Measurements from ENCODE around the gene GALM.
"Not testable (repeated sequence)": the region's sequence is repeated elsewhere in the genome, so short reads cannot be mapped to it uniquely, and the experiment has no call there.

The GALM gene

DNA sequence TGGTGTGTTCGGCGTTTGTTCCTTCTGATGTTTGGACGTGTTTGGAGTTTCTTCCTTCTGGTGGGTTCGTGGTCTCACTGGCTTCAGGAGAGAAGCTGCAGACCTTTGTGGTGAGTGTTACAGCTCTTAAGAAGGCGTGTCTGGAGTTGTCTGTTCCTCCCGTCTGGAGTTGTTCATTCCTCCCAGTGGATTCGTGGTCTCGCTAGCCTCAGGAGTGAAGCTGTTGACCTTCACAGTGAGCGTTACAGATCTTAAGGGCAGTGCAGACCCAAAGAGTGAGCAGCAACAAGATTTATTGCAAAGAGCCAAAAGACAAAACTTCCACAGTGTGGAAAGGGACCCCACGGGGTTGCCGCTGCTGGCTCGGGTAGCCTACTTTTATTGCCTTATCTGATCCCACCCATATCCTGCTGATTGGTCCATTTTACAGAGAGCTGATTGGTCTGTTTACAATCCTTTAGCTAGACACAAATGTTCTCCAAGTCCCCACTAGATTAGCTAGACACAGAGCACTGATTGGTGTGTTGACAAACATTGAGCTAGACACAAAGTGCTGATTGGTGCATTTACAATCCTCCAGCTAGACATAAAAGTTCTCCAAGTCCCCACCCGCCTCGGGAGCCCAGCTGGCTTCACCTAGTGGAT lies 23.4 kb upstream of the GALM start:
- Mint-ChIP-seq H3K4me1 (peaks cover 23% of the 10 kb centered on the region), H3K27ac (peak overlapping the region in 1 of 2 donors; percentile 95)
- not testable (repeated sequence) for ATAC-seq, H3K4me3 Mint-ChIP-seq, H3K9me3 Mint-ChIP-seq, DNase-seq, H3K27me3 Mint-ChIP-seq

DNA sequence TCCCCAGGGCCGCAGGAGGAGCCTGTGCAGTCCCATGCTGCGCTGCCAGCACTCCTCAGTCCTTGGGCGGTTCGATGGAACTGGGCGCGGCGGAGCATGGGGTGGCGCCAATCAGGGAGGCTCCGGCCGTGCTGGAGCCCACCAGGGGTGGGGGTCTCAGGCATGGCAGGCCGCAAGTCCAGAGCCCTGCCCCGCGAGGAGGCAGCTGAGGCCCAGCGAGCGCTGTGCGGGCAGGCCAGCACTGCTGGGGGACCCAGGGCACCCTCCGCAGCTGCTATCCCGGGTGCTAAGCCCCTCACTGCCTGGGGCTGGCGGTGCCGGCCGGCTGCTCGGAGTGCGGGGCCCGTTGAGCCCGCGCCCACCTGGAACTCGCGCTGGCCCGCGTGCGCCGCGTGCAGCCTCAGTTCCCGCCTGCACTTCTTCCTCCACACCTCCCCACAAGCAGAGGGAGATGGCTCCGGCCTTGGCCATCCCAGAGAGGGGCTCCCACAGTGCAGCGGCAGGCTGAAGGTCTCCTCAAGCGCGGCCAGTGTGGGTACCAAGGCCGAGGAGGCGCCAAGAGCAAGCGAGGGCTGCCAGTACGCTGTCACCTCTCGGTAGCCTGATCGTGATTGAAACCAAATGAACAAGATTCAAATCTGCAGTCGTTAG lies 22.8 kb upstream of the GALM start:
- no peaks in the 10 kb centered on the region for H3K27me3 Mint-ChIP-seq
- peak; percentile 59 for ATAC-seq
- H3K27ac Mint-ChIP-seq = no peak overlapping the region
- no peak overlapping the region for H3K4me3 Mint-ChIP-seq
- H3K9me3 Mint-ChIP-seq = peaks cover 0 to 4% of the 10 kb centered on the region in 2 donors
- peaks cover 27% of the 10 kb centered on the region for H3K4me1 Mint-ChIP-seq
- no peak for DNase-seq

DNA sequence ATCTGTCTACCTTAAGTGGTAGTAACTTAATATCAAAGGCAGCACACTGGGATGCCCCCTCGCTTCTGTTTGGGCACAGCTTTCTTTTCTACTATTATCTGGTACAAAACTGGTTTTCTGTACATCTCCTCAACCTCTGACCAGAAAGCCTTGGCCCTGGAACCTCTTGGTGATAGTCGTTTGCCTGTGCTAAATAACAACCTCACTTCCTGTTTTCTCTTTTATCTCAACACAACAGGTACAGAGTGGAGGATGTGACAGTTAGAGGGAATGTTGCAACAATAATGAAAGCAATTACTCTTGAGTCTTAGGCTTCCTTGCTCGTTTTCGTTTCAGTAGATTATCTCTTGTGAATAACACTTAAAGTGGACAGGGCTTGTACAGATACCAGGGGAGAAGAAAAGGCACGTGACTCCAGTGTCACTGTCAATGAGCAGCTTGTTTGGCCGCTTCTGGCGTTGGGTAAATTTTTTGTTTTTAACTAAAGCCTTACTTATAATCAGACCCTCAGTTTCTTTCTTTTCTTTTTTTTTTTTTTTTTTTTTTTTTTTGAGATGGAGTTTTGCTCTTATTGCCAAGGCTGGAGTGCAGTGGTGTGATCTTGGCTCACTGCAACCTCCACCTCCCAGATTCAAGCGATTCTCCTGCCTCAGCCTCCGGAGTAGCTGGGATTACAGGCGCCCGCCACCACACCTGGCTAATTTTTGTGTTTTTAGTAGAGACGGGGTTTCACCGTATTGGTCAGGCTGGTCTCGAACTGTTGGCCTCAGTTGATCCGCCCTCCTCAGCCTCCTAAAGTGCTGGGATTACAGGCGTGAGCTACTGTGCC lies 22.0 kb upstream of the GALM start:
- peaks cover 26% of the 10 kb centered on the region for H3K4me1 Mint-ChIP-seq
- peak overlapping the region in 1 of 2 donors; percentile 44 for H3K4me3 Mint-ChIP-seq
- DNase-seq, H3K27me3 Mint-ChIP-seq: not testable (repeated sequence)
- peak; percentile 85 for ATAC-seq
- peaks cover 0 to 12% of the 10 kb centered on the region in 2 donors for H3K9me3 Mint-ChIP-seq
- H3K27ac Mint-ChIP-seq = peak overlapping the region; percentile 14 to 80

DNA sequence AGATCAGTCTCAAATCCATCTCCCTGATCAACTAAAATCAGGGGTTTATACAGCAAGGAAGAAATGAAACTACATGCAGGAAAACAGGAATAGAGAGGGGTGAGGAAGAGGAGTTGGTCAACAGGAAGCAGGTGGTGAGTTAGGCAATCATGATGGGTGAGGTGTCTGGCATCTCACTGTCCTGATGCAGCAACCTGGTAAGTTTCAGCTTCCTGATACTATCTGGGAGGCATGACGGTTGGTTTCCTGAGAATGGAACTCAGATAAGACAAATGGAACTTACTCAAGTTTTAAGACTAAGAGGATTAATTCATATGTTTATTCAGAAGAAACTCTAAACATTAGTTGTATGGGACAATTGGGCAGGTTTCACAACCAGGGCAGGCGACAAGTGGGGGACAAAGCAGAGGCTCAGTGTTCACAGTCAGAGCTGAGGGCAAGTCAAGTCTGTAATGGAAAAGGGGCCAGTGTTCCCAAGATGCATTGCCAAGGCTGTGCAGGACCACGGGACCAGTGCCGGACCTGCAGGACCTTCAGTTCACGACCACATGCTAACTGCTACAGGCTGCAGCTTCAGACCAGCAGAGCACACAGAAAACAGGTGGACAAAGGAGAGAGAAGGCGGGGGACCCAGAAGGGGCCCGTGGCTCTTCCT lies 17.7 kb upstream of the GALM start:
- Mint-ChIP-seq H3K27me3 (no peaks in the 10 kb centered on the region), H3K4me3 (no peak overlapping the region), H3K9me3 (peaks cover 0 to 14% of the 10 kb centered on the region in 2 donors), H3K27ac (peak overlapping the region in 1 of 2 donors; percentile 90), H3K4me1 (peaks cover 51% of the 10 kb centered on the region)
- ATAC-seq = no peak
- DNase-seq = no peak

DNA sequence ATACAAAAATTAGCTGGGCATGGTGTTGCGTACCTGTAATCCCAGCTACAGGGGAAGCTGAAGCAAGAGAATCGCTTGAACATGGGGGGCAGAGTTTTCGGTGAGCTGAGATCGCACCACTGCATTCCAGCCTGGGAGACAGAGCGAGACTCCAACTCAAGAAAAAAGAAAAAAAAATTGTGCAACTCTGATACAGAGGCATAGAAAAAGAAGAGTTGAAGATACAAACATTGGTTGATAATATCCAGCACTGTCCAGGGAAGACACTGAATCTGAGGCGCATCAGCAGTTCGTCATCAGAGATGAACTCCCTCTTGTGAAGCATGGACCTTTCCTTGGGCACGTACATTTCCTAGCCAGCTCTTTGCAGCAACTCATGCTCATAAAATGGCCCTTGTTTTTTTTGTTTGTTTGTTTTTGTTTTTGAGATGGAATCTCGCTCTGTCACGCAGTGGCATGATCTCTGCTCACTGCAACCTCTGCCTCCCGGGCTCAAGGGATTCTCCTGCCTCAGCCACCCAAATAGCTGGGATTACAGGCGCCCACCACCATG lies 16.7 kb upstream of the GALM start:
- ATAC-seq = no peak
- H3K4me1 Mint-ChIP-seq = peaks cover 53% of the 10 kb centered on the region
- no peak for DNase-seq
- no peak overlapping the region for H3K4me3 Mint-ChIP-seq
- H3K27ac Mint-ChIP-seq = no peak overlapping the region
- no peaks in the 10 kb centered on the region for H3K27me3 Mint-ChIP-seq
- peaks cover 0 to 14% of the 10 kb centered on the region in 2 donors for H3K9me3 Mint-ChIP-seq

DNA sequence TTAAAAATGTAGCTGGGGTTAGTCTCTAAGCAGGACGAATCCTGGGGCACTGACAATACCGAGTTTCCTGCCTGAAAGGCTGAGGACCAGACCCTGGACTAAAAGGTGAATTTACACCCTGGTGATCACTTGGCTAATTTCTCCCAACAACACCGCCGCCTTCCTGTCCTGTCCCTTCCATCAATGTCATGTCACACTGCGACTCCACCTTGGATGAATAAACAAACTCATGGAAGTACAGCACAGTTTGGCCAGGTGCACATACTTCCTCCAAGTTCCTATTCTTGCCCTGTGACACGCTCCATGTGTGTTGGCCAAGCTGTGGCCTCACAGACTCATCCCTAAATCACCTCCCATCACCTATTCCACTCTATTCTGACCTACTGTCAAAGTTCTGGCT lies 15.9 kb upstream of the GALM start:
- Mint-ChIP-seq H3K4me1 (peaks cover 55% of the 10 kb centered on the region), H3K9me3 (peaks cover 0 to 14% of the 10 kb centered on the region in 2 donors), H3K4me3 (no peak overlapping the region), H3K27me3 (no peaks in the 10 kb centered on the region), H3K27ac (peak overlapping the region in 1 of 2 donors; percentile 68)
- ATAC-seq (no peak), DNase-seq (no peak)

DNA sequence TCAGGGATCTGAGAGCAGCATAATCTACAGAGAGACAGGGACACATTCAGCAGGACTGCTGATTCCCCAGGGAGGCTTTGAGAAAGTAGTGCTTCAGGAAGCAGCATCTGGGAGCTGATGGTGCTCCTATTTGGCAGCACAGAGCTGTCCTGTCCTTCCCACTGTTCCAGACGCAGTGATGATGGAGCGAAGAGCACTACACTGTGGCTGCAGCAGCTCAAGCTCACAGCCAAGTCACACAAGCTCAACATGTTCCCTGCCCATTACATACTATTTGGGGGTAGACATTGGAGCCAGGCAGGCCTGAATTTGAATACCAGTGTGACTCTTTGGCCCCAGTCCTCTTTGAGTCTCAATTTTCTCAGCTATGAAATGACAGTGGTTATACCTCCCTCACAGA lies 15.2 kb upstream of the GALM start:
- peaks cover 0 to 14% of the 10 kb centered on the region in 2 donors for H3K9me3 Mint-ChIP-seq
- no peak overlapping the region for H3K27ac Mint-ChIP-seq

DNA sequence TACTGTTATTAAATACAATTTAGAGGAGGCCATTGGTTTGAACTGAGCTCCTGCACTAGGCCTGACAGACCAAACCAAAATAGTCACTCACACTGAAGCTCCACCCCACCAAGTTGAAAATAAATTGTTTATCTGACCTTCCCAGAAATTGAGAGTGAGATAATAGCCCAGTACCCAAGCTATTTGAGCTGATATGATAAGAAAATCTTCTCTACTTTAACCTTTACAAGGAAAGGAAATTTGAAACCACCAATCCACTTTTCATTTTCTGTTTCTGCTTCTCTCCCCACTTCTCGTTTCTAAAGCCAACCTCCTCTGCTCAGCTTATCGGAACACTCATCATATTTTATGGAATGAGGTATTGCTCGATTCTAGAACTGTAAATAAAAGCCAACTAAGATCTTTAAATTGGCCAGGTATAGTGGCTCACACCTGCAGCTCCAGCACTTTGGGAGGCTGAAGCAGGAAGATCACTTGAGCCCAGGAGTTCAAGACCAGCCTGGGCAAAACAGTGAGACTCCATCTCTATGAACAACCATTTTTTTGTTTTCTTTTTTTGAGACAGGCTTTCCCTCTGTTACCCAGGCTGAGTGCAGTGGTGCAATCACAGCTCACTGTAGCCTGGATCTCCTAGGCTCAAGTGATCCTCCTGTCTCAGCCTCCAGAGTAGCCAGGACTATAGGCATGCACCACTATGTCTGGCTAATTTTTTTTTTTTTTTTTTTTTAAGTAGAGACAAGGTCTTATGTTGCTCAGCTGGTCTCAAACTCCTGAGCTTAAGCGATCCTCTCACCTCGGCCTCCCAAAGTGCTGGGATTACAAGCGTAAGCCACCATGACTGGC lies 13.3 kb upstream of the GALM start:
- H3K4me1 Mint-ChIP-seq = peaks cover 73% of the 10 kb centered on the region
- no peak for ATAC-seq
- H3K27me3 Mint-ChIP-seq = no peaks in the 10 kb centered on the region
- DNase-seq = peak; percentile 23 to 32
- peak overlapping the region; percentile 49 to 72 for H3K4me3 Mint-ChIP-seq
- H3K9me3 Mint-ChIP-seq = peaks cover 0 to 14% of the 10 kb centered on the region in 2 donors
- peak overlapping the region; percentile 96 to 97 for H3K27ac Mint-ChIP-seq

More for the DNA sequence above, 15.2 kb upstream of the GALM start:
- Mint-ChIP-seq H3K27me3 (no peaks in the 10 kb centered on the region), H3K4me1 (peaks cover 62% of the 10 kb centered on the region), H3K4me3 (no peak overlapping the region)
- no peak for DNase-seq
- ATAC-seq = no peak

DNA sequence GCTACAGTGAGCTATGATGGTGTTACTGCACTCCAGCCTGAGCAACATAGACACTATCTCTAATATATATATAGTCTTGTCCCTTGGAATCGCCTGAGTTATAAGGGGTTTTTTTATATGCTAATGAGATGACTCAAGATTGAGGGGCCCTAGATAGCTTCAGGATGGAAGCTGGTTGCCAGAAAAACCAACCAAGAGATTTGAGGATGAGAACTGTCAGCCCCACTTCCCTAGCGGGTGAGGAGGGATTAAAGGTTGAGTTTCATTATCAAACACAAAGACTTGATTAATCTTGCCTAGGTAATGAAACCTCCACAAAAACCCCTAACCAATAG lies 12.6 kb upstream of the GALM start:
- H3K4me1 Mint-ChIP-seq = peaks cover 66% of the 10 kb centered on the region
- peaks cover 0 to 8% of the 10 kb centered on the region in 2 donors for H3K9me3 Mint-ChIP-seq
- H3K4me3 Mint-ChIP-seq = peak overlapping the region; percentile 48 to 72
- ATAC-seq (no peak), DNase-seq (no peak)
- H3K27ac Mint-ChIP-seq = peak overlapping the region; percentile 96 to 97
- H3K27me3 Mint-ChIP-seq = no peaks in the 10 kb centered on the region

DNA sequence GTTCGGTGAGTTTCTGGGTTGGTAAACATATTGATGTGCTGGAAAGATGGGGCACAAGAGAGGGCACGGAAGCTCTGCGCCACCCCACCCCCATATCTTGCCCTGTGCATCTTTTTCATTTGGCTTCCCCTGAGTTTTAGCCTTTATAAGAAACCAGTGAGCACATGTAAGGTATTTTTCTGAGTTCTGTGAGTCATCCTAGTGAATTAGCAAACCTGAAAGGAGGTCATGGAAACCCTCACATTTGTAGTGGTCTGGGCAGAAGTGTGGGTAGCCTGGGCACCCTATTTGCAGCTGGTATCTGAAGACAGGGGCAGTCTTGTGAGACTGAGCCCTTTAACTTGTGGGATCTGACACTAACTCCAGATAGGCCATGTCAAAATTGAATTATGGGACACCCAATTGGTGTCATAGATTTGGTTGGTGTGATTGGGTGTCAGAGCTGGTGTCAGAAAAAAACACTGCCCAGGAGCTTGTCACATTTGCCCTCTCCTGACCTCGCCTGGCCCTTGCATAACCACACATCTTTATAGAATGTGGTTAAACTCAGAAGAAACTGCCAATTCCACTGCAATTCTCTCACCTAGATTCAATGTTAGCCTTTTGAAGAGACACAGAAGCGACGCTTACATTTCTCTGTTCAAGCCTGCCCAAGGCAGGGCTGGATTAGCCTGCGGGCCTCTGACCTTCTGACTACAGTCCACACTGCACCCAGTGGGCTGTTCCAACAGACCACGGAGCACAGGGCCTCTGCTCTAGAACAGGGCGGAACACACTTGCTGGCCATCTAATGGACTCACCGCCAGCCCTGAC lies 12.0 kb upstream of the GALM start:
- H3K27ac Mint-ChIP-seq = peak overlapping the region; percentile 96 to 97
- ATAC-seq (peak; percentile 89), DNase-seq (peak; percentile 79 to 91)
- H3K27me3 Mint-ChIP-seq = no peaks in the 10 kb centered on the region
- H3K4me1 Mint-ChIP-seq = peaks cover 66% of the 10 kb centered on the region
- H3K4me3 Mint-ChIP-seq = peak overlapping the region; percentile 48 to 72
- H3K9me3 Mint-ChIP-seq = peaks cover 0 to 5% of the 10 kb centered on the region in 2 donors

DNA sequence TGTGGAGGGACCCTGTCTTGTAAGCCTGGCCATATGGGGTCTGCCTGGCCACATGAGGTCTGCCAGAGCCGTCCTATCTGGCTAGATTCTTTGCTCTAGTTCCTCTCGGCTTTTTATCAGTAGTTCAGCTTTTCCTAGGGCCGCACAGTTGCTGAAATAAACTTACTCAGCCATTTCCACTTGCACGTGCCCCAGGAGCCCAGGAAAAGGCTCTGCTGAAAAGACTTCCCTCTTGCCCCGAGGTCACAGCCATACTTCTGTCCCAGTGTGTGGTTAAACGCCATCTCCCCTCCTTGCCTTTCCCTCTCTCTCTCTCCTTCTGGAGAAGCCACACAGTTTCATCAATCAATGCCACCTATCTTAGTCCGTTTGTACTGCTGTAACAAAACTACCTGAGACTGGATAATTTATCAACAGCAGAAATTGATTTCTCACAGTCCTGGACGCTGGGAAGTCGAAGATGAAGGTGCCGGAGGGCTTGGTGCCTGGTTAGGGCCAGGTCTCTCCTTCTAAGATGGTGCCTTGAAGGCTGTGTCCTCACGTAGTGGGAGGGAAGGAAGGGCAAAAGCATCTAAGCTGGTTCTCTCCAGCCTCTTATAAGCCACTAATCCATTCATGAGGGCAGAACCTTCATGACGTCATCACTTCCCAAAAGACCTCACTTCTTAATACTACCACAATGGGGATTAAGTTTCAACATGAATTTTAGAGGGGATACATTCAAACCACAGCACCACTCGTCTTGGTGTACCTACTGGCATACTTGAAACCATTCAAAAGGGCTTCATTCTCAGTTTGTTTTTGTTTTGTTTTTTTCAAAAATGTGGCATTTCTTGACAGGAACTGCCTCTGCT lies 11.2 kb upstream of the GALM start:
- Mint-ChIP-seq H3K27me3 (no peaks in the 10 kb centered on the region), H3K4me3 (peak overlapping the region; percentile 48 to 72), H3K27ac (peak overlapping the region; percentile 96 to 97), H3K9me3 (peaks cover 0 to 9% of the 10 kb centered on the region in 2 donors), H3K4me1 (peaks cover 73% of the 10 kb centered on the region)
- DNase-seq (no peak), ATAC-seq (no peak)

DNA sequence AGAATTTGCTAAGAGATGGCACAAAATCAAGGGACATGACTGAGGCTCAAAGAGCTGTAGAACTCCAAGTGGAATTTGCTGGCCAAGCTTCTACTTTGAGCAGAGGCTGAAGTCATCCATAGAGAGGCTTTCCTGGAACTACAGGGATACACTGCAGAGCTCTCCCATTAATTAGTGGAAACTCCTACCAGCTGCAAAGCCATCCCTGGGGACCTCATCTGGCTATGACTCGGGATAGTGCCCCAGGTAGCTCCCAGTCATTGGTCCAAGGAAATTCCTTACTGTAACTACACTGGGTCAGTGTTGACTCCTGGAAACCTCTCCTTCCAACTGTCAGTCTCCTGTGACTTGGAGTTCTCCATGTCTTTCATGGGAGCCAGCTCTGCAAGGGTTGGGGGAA lies 10.5 kb upstream of the GALM start:
- peak overlapping the region; percentile 89 to 96 for H3K27ac Mint-ChIP-seq
- H3K4me1 Mint-ChIP-seq = peaks cover 73% of the 10 kb centered on the region
- no peak for ATAC-seq
- H3K4me3 Mint-ChIP-seq = peak overlapping the region in 1 of 2 donors; percentile 72
- no peak for DNase-seq
- H3K9me3 Mint-ChIP-seq = peaks cover 0 to 9% of the 10 kb centered on the region in 2 donors
- H3K27me3 Mint-ChIP-seq = no peaks in the 10 kb centered on the region

DNA sequence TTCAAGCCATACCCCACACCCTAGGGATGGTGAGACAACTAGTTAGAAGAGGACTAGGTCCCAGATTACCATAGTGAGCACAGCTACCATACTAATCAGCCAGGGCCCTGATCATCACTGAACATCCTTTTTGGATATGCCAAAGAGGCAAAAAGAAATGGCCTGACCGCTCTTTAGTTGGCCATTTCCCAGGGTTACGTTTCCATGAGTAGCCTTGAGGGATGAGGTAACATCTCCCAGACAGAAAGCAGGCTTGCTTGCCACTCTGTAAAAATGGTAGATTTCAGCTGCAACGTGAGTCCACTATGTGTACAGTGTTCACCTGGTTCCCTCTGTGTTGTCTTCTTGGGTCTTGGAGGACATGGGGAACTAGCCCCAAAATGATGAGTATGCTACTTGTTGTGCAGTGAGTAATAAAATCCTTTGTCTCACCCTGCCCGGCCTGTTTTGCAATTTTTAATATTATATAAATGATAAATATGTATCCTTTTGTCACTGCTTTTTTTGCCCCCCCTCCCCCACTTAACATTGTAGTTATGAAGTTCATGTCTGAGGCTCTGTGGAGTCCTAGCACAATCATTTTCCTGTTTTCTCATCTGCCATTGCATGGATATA lies 8.9 kb upstream of the GALM start:
- DNase-seq = no peak
- ATAC-seq = no peak
- Mint-ChIP-seq H3K27ac (no peak overlapping the region), H3K9me3 (peaks cover 0 to 9% of the 10 kb centered on the region in 2 donors), H3K4me3 (no peak overlapping the region), H3K27me3 (no peaks in the 10 kb centered on the region), H3K4me1 (peaks cover 60% of the 10 kb centered on the region)
